GM18507 (cell line): ENCODE data around the gene OR2AE1.
"Not testable (repeated sequence)": the region's sequence is repeated elsewhere in the genome, so short reads cannot be mapped to it uniquely, and the experiment has no call there.

ENCODE experiments used
- DNase-seq: peaks from one replicate; pipeline ENCODE4 v3.0.0; 2011; ENCODE audit warnings: low read depth; ENCODE audit not compliant: insufficient read length; ENCODE audit errors: extremely low spot score
- FAIRE-seq: peaks from 2 replicates; lab custom pipeline; 2011; peaks lifted over from hg19 to GRCh38; lab: Jason Lieb, UNC

The OR2AE1 gene, protein sequence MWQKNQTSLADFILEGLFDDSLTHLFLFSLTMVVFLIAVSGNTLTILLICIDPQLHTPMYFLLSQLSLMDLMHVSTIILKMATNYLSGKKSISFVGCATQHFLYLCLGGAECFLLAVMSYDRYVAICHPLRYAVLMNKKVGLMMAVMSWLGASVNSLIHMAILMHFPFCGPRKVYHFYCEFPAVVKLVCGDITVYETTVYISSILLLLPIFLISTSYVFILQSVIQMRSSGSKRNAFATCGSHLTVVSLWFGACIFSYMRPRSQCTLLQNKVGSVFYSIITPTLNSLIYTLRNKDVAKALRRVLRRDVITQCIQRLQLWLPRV

GRCh38 chr7:99876933-99877332, at the start of gene OR2AE1:
TSS of gene OR2AE1 (minus strand) at chr7:99877033. CDS start at chr7:99877033, 0 bp downstream.
- no peak for DNase-seq
- FAIRE-seq = no peak

DNA sequence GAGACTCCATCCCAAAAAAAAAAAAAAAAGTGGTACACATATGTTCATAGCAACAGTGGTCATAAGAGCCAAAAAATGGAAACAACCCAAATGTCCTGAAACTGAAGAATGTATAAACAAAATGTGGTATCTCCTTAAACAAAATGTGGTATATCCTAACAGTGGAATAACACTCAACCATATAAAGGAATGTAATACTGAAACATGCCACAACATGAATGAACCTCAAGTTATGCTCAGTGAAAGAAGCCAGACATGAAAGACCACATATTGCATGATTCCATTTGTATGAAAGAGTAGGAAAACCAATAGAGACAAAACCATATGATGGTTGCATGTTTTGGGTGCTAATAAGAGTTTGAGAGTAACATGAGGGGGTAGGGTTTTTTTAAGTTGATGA, 49.5 kb upstream of the OR2AE1 start:
- FAIRE-seq = no peak
- DNase-seq = no peak

GRCh38 chr7:99923200-99923599, 46.4 kb upstream of the OR2AE1 start:
- FAIRE-seq = no peak
- DNase-seq = no peak

- no peak for FAIRE-seq
These were observed 43.3 kb upstream of the OR2AE1 start for GRCh38 chr7:99920149-99920548.

GRCh38 chr7:99919814-99920112, 42.9 kb upstream of the OR2AE1 start:
- DNase-seq (no peak), FAIRE-seq (no peak)

More at GRCh38 chr7:99920149-99920548, 43.3 kb upstream of the OR2AE1 start:
- DNase-seq = no peak

- peak; percentile 91 for FAIRE-seq
- DNase-seq = peak; percentile 94
These were observed 42.4 kb upstream of the OR2AE1 start, which contains the start of gene TRIM4 for GRCh38 chr7:99918959-99919813. TSS of gene TRIM4 (minus strand) at chr7:99919530. CDS start at chr7:99919401, 129 bp downstream.

DNA sequence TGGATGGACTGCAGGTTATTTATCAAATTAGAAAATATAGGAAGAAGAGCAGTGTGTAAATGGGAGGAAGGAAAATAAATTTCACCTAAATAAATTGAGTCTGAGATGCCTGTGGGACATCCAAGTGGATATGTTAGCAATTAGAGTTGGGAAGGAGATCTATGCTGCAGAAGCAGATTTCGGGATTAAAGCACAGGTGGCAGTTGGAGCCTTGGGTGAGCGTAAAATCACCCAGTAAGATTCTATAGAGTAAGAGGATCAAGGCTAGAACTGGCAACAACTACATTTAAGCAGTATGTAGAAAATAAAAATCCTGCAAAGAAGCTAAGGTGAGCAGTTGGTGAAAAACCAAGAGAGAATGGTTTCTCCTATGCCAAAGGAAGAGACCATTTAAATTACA, 34.1 kb upstream of the OR2AE1 start:
- no peak for DNase-seq
- no peak for FAIRE-seq

GRCh38 chr7:99901581-99901980, 24.7 kb upstream of the OR2AE1 start:
- DNase-seq = no peak
- FAIRE-seq = no peak

GRCh38 chr7:99899830-99900519, 23.1 kb upstream of the OR2AE1 start:
- DNase-seq (no peak), FAIRE-seq (no peak)

- no peak for DNase-seq
- FAIRE-seq = no peak
These were observed 22.0 kb upstream of the OR2AE1 start for GRCh38 chr7:99898836-99899235.

DNA sequence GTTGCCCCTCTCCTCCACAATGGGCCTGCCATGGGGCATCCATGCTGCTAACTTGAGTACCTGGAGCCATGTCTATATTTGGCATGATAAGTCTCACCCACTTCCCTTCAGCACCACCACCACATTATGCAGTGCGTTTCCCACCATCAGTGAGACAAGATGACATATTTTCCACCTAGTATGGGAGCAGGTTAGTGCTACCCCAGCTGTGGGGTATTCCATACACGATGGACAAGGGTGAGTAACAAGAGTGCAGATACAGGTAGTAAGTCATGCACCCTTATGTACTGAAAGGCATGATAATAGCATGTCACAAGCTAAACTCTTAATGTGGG, 21.2 kb upstream of the OR2AE1 start:
- no peak for DNase-seq

GRCh38 chr7:99897322-99898022, 20.6 kb upstream of the OR2AE1 start:
- FAIRE-seq = no peak

More for the DNA sequence above, 21.2 kb upstream of the OR2AE1 start:
- no peak for FAIRE-seq

GRCh38 chr7:99894738-99895137, 17.9 kb upstream of the OR2AE1 start:
- DNase-seq (no peak), FAIRE-seq (no peak)

More at GRCh38 chr7:99897322-99898022, 20.6 kb upstream of the OR2AE1 start:
- DNase-seq = no peak

DNA sequence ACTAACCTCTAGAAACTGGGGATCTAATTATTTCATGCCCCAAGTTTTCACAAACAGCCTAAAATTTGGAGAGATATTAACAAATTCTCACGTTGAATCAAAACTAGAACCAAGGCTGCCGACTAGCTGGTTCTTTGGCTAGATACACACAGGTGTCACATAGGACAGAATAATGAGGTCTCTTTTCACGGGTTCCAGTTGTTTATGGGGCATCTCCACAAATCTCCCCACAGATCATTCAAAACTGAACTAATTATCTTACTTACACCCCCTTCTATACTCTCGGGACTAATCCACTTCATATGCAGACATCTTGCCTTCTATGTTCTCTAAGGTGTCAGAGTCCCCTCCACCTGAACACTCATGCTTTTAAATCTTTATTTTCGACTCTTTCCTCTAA, 16.4 kb upstream of the OR2AE1 start:
- DNase-seq = no peak
- FAIRE-seq = no peak

DNA sequence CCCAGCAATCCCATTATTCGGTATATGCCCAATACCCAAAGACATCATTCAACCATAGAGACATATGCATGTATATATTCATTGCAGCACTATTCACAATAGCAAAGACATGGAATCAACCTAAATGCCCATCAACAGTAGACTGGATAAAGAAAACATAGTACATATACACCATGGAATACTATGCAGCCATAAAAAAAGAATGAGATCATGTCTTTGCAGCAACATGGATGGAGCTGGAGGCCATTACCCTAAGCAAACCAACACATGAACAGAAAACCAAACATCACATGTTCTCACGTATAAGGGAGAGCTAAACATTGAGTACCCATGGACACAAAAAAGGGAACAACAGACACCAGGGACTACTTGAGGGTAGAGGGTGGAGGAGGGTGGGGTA, 13.5 kb upstream of the OR2AE1 start:
- FAIRE-seq, DNase-seq: not testable (repeated sequence)

GRCh38 chr7:99888366-99888765, 11.5 kb upstream of the OR2AE1 start:
- not testable (repeated sequence) for FAIRE-seq, DNase-seq

GRCh38 chr7:99881370-99881769, 4.5 kb upstream of the OR2AE1 start:
- no peak for DNase-seq
- FAIRE-seq = no peak

DNA sequence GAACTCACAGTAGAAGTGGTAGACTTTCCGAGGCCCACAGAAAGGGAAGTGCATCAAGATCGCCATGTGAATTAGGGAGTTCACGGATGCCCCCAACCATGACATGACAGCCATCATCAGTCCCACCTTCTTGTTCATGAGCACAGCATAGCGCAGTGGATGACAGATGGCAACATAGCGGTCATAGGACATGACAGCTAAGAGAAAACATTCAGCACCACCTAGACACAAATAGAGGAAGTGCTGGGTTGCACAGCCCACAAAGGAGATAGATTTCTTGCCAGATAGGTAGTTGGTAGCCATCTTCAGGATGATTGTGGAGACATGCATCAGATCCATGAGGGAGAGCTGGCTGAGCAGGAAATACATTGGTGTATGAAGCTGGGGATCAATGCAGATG, 342 bp downstream of the OR2AE1 start:
- DNase-seq (no peak), FAIRE-seq (no peak)

GRCh38 chr7:99868246-99868645, 8.6 kb downstream of the OR2AE1 start:
- no peak for FAIRE-seq
- DNase-seq = no peak

DNA sequence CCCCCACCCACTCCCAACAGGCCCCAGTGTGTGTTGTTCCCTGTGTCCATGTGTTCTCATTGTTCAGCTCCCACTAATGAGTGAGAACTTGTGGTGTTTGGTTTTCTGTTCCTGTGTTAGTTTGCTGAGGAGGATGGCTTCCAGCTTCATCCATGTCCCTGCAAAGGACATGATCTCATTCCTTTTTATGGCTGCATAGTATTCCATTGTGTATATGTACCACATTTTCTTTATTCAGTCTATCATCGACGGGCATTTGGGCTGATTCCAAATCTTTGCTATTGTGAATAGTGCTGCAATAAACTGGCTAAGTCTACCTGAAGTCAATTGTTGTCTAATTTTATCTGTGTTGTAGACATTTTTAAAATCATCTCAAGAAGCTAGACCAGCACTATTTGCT, 9.4 kb downstream of the OR2AE1 start:
- not testable (repeated sequence) for FAIRE-seq, DNase-seq
